HUES48 (cell line): ENCODE measurements around the gene CCDC3.

Experiments
- H3K27ac ChIP-seq: one replicate; pipeline ENCODE4 v1.7.0; 2013; ENCODE audit warnings: low read depth, low read length, inconsistent platforms
- H3K27me3 ChIP-seq: 2 replicates; pipeline ENCODE4 v1.6.1; 2013; ENCODE audit warnings: mild to moderate bottlenecking, low read length; ENCODE audit not compliant: control insufficient read depth, insufficient read depth
- H3K36me3 ChIP-seq: 2 replicates; pipeline ENCODE4 v1.6.1; 2013; ENCODE audit warnings: low read length; ENCODE audit not compliant: control insufficient read depth, insufficient read depth
- H3K4me1 ChIP-seq: 2 replicates; pipeline ENCODE4 v1.6.1; 2013; ENCODE audit warnings: mild to moderate bottlenecking, low read length; ENCODE audit not compliant: control insufficient read depth, insufficient read depth
- H3K4me3 ChIP-seq: 2 replicates; pipeline ENCODE4 v1.5.1; 2013; ENCODE audit warnings: mild to moderate bottlenecking, low read depth, low read length
- H3K9ac ChIP-seq: 2 replicates; pipeline ENCODE4 v1.6.1; 2013; ENCODE audit warnings: mild to moderate bottlenecking, low read depth, low read length, moderate library complexity
- H3K9me3 ChIP-seq: 2 replicates; pipeline ENCODE4 v1.6.1; 2013; ENCODE audit warnings: low read length; ENCODE audit not compliant: control insufficient read depth, insufficient read depth

The CCDC3 gene

GRCh38 chr10:12945690-12946359 is 55.7 kb downstream of the CCDC3 start:
- Histone ChIP-seq H3K4me1 (peaks cover 3% of the 10 kb centered on the region; the same call in 1 of the 2 replicates), H3K27ac (no peak overlapping the region)

DNA sequence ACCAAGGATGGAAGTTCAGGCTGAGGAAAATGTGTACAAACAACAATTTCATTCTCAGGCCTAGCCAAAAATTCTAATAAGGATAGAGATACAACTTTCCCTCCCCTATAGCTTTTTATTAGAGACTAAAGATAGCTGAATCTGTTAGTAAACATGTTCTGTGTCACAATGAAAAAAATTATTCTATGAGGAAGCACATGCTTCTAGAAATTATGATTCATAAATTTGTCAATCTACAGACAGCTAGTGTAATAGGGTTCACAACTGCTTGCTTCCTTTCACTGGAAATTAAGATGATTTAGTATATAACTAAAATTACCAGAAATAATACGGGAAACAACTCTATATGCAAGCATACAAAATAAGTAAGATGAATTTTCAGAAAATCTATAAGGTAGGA is 56.6 kb downstream of the CCDC3 start:
- Histone ChIP-seq H3K4me3 (no peak overlapping the region), H3K27me3 (no peaks in the 10 kb centered on the region), H3K9me3 (peaks cover 14% of the 10 kb centered on the region), H3K4me1 (peaks cover 3% of the 10 kb centered on the region; the same call in 1 of the 2 replicates), H3K36me3 (no peaks in the 10 kb centered on the region), H3K9ac (no peak overlapping the region), H3K27ac (no peak overlapping the region)

More at GRCh38 chr10:12945690-12946359, 55.7 kb downstream of the CCDC3 start:
- H3K9me3 ChIP-seq = peaks cover 14% of the 10 kb centered on the region
- no peaks in the 10 kb centered on the region for H3K27me3 ChIP-seq
- H3K4me3 ChIP-seq = no peak overlapping the region
- no peak overlapping the region for H3K9ac ChIP-seq
- H3K36me3 ChIP-seq = no peaks in the 10 kb centered on the region

DNA sequence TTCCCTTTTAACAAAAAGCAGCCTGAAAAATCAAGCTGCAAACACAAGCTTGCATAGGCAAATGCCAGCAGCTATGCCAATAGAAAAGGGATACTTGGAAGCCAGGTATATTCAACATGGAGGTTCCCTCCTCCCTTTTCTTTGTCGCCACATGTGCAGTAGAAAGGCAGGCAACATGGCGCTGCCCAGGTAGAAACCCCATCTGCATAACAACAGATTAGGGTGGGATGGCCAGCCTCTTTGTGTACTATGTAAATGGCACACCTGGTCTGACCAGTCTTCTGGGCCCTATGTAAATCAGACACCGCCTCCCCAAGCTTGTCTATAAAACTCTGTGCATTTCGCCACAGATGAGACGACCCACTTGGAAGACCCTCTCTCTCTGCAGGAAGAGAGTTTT is 58.1 kb downstream of the CCDC3 start:
- H3K4me1 ChIP-seq = peaks cover 3% of the 10 kb centered on the region; the same call in 1 of the 2 replicates
- no peak overlapping the region for H3K9ac ChIP-seq
- no peaks in the 10 kb centered on the region for H3K36me3 ChIP-seq
- no peaks in the 10 kb centered on the region for H3K27me3 ChIP-seq
- H3K9me3 ChIP-seq = peaks cover 14% of the 10 kb centered on the region
- no peak overlapping the region for H3K27ac ChIP-seq
- no peak overlapping the region for H3K4me3 ChIP-seq

DNA sequence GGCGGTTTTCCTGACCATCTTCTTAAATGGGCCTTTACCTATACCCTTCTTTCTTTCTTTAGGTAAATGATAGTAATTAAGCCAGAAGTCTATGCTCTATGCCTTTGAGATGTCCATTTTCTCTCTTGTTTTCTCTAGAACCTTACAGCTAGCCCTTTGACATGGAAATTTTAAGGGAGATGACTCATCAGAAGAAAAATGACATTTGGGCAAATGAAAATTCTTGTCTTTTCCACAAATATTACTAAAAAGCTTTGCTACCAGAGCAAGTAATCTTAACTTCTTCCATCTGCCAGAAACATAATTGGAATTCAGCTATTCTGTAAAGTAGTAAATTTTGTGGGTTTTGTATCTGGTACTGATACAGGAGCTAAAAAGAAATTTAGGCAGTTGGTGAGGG is 59.5 kb downstream of the CCDC3 start:
- Histone ChIP-seq H3K27ac (no peak overlapping the region), H3K9me3 (peaks cover 14% of the 10 kb centered on the region), H3K4me3 (no peak overlapping the region), H3K36me3 (no peaks in the 10 kb centered on the region), H3K4me1 (peaks cover 3% of the 10 kb centered on the region; the same call in 1 of the 2 replicates), H3K9ac (no peak overlapping the region), H3K27me3 (no peaks in the 10 kb centered on the region)

DNA sequence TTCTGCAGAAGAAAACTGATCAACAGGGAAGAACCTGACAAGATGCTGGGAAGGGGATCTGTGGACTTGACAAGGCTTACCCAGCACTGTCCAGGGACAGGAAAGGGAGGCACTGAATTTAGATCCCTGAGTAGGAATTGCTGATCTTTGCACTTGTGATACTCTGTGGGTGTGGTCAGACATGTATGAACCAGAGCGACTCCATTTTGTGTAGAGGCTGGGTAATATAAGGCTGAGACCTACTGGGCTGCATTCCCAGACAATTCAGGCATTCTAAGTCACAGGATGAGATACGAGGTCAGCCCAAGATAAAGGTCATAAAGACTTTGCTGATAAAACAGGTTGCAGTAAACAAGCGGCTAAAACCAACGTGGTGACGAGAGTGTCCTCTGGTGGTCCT is 60.7 kb downstream of the CCDC3 start:
- Histone ChIP-seq H3K4me3 (no peak overlapping the region), H3K27ac (no peak overlapping the region), H3K4me1 (peaks cover 3% of the 10 kb centered on the region; the same call in 1 of the 2 replicates), H3K9ac (no peak overlapping the region), H3K9me3 (peaks cover 14% of the 10 kb centered on the region), H3K36me3 (no peaks in the 10 kb centered on the region), H3K27me3 (no peaks in the 10 kb centered on the region)

- Histone ChIP-seq H3K9me3 (peaks cover 3% of the 10 kb centered on the region; the same call in 1 of the 2 replicates), H3K9ac (no peak overlapping the region), H3K4me3 (no peak overlapping the region), H3K27ac (no peak overlapping the region), H3K27me3 (no peaks in the 10 kb centered on the region), H3K36me3 (no peaks in the 10 kb centered on the region), H3K4me1 (no peaks in the 10 kb centered on the region)
Observed at GRCh38 chr10:12938271-12938670, 63.2 kb downstream of the CCDC3 start.

DNA sequence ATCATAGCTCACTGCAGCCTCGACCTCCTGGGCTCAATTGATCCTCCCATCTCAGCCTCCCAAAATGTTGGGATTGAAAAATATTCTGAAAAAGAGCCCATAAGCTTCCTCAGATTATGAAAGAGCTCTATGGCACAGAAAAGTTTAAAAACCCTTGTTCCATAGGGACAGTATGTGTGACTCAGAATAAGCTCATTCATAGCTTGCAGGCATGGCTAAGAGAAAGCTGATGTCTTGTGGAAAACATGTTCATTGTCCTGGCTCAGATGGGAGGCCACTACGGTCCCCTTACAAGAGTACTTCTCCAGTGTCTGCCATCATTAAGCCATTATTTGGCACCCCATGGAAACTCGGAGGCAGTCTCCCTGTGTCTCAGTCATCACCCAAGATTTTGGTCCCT is 64.0 kb downstream of the CCDC3 start:
- no peaks in the 10 kb centered on the region for H3K27me3 ChIP-seq
- no peak overlapping the region for H3K9ac ChIP-seq
- H3K36me3 ChIP-seq = no peaks in the 10 kb centered on the region
- H3K9me3 ChIP-seq = no peaks in the 10 kb centered on the region
- H3K27ac ChIP-seq = no peak overlapping the region
- H3K4me3 ChIP-seq = no peak overlapping the region
- no peaks in the 10 kb centered on the region for H3K4me1 ChIP-seq

DNA sequence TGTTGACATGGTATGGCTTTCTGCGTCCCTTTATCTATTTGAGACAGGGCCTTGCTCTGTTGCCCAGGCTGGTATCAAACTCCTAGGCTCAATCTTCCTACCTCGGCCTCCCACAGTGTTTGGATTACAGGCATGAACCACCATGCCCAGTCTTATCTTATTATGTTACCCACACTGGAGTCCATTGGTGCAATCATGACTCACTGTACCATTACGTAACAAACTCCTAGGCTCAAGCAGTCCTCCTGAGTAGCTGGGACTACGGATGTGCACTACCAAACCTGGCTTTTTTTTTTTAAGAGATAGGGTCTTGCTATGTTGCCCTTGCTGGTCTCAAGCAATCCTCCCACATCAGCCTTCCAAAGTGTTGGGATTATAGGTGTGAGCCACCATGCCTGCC is 66.7 kb downstream of the CCDC3 start:
- Histone ChIP-seq H3K36me3 (no peaks in the 10 kb centered on the region), H3K27ac (no peak overlapping the region), H3K4me1 (no peaks in the 10 kb centered on the region), H3K27me3 (no peaks in the 10 kb centered on the region), H3K9me3 (no peaks in the 10 kb centered on the region), H3K4me3 (no peak overlapping the region), H3K9ac (no peak overlapping the region)

- H3K9ac ChIP-seq = no peak overlapping the region
Observed at GRCh38 chr10:12929381-12929780, 72.1 kb downstream of the CCDC3 start.

DNA sequence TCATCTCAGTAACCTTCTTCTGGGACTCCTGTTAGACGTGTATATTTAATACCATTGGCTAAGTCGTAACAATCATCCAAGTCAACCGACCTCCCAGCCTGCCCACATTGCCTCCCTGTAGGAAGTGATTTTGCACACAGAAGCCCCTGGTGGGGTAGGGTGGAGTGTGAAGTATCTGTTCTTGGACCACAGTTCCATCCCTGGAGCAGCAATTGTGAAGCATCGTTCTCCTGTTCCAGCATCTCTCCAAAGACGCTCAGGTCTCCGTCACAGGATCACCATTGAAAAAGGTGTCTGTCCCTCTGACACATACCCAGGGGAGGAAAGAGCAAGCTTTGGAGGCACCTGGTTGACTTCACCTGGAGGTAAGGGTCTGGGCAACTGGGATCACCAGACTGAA is 72.9 kb downstream of the CCDC3 start:
- no peak overlapping the region for H3K9ac ChIP-seq
- no peaks in the 10 kb centered on the region for H3K4me1 ChIP-seq
- H3K27me3 ChIP-seq = no peaks in the 10 kb centered on the region
- no peaks in the 10 kb centered on the region for H3K36me3 ChIP-seq
- no peaks in the 10 kb centered on the region for H3K9me3 ChIP-seq
- H3K4me3 ChIP-seq = no peak overlapping the region
- no peak overlapping the region for H3K27ac ChIP-seq

More at GRCh38 chr10:12929381-12929780, 72.1 kb downstream of the CCDC3 start:
- Histone ChIP-seq H3K27me3 (no peaks in the 10 kb centered on the region), H3K27ac (no peak overlapping the region), H3K36me3 (no peaks in the 10 kb centered on the region), H3K4me3 (no peak overlapping the region), H3K9me3 (no peaks in the 10 kb centered on the region), H3K4me1 (no peaks in the 10 kb centered on the region)

DNA sequence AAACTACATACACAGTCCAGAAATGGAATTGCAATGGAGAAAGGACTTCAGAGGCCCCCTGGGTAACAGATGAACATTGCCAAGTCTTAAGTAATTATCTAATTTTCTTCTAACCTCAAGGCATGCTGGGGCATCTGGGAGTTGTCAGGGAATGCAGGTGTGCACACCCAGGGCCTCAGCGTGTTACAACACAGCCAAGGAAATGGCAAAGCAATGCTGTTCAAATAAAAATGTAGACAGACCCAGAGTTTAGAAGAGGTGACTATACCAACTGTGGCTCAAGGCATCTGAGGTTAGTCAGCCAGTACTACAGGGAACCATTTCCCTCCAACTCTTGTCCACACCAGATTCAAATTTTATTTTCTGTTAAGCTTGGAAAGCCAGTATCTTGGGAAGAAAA is 73.6 kb downstream of the CCDC3 start:
- Histone ChIP-seq H3K9ac (no peak overlapping the region), H3K27me3 (no peaks in the 10 kb centered on the region), H3K27ac (no peak overlapping the region), H3K9me3 (no peaks in the 10 kb centered on the region), H3K36me3 (no peaks in the 10 kb centered on the region), H3K4me1 (no peaks in the 10 kb centered on the region), H3K4me3 (no peak overlapping the region)
